H1 (cell line): ENCODE data around the gene HABP2. TPM values are rescaled to one million over a fixed set of nuclear protein-coding genes. Genes with fewer than 3 reads are reported as not detected.

Experiments
- CBX5 ChIP-seq: fragments of 300-800, 300-1000 bp; sonication (generic); IDR thresholded peaks from 2 replicates; pipeline ENCODE4 v1.7.1; 2016; ENCODE audit warnings: antibody characterized with exemption, low read length, low read depth
- CEBPB ChIP-seq: IDR thresholded peaks from 2 replicates; pipeline ENCODE4 v1.6.1; 2012; ENCODE audit warnings: low read depth, low read length
- SIRT6 ChIP-seq: IDR thresholded peaks from one replicate; pipeline ENCODE4 v1.7.1; 2012; ENCODE audit warnings: low read length, inconsistent platforms
- polyA plus RNA-seq, 7 experiments: library from polyadenylated mRNA; depleted of rRNA in 3 of 7; stranded (reverse) in 5 of 7; unstranded in 2 of 7; fragments of >200 nt in 5 of 7; fragments of 200-250 nt in 2 of 7; gene quantifications; 1 replicate in 5 of 7; 2 replicates in 1 of 7; 4 replicates in 1 of 7; pipeline versions ENCODE4 v1.2.1 to v1.2.3, GENCODE V29; 2011 to 2013; ENCODE audit warnings: missing spikeins in 2 of 7, mixed read lengths in 2 of 7
- total RNA-seq: library from RNA; stranded (reverse); fragmentation: NEBNext Ultra II Directional; extraction: Animal tissue kit (Norgen Biotek cat#: 25700); gene quantifications from 2 replicates; pipeline ENCODE4 v1.2.1, GENCODE V29; 2021

Gene HABP2
- total and polyA plus RNA-seq, 2 of the 8 experiments (the other 6 are each of a cell fraction or from before 2014, with no cell fraction given) = not detected

DNA sequence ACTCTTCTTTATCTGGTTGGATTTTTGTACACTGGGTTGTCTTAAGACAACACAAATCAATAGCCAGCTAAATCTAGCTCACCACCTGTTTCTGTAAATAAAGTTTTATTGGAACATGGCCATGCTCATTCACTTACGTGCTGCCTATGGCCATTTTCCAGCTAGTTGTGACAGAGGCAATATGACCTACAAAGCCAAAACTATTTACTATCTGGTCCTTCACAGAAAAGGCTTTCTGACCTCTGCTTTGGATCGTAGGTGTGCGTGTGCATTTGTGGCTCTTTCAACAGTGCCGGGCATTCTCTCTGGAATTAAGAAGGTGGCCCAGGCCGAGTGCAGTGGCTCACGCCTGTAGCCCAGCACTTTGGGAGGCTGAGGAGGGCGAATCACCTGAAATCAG, 65.5 kb downstream of the HABP2 start (continued):
- TF ChIP-seq CEBPB (no peak), CBX5 (no peak), SIRT6 (no peak)
